HuH-7 (cell line): ENCODE data around the gene ZNF775.
A peak's percentile ranks its signal among the peaks of the same experiment; 100 is the strongest.

ENCODE experiments used
- DNase-seq: peaks from one replicate; pipeline ENCODE4 v3.0.0; 2011; ENCODE audit warnings: low spot score

The ZNF775 gene

GRCh38 chr7:150346922-150347321 is 32.2 kb upstream of the ZNF775 start:
- no peak for DNase-seq

GRCh38 chr7:150351587-150352194 is 27.4 kb upstream of the ZNF775 start:
- no peak for DNase-seq

- no peak for DNase-seq
These were observed 23.5 kb upstream of the ZNF775 start for GRCh38 chr7:150355666-150356059.

- no peak for DNase-seq
These were observed 22.7 kb upstream of the ZNF775 start for GRCh38 chr7:150356265-150356897.

- no peak for DNase-seq
These were observed 21.9 kb upstream of the ZNF775 start for GRCh38 chr7:150357270-150357669.

- no peak for DNase-seq
These were observed 21.2 kb upstream of the ZNF775 start for GRCh38 chr7:150357771-150358427.

- DNase-seq = no peak
These were observed 20.7 kb upstream of the ZNF775 start for GRCh38 chr7:150358433-150358832.

- no peak for DNase-seq
These were observed 20.0 kb upstream of the ZNF775 start for GRCh38 chr7:150358988-150359621.

GRCh38 chr7:150359622-150360362 is 19.3 kb upstream of the ZNF775 start:
- no peak for DNase-seq

- DNase-seq = no peak
These were observed 18.6 kb upstream of the ZNF775 start for GRCh38 chr7:150360363-150361058.

GRCh38 chr7:150361402-150361801 is 17.7 kb upstream of the ZNF775 start:
- no peak for DNase-seq

GRCh38 chr7:150361807-150362621 is 17.1 kb upstream of the ZNF775 start:
- DNase-seq = no peak

GRCh38 chr7:150363370-150363769 is 15.8 kb upstream of the ZNF775 start:
- no peak for DNase-seq

- no peak for DNase-seq
These were observed 15.3 kb upstream of the ZNF775 start for GRCh38 chr7:150363872-150364271.

GRCh38 chr7:150365194-150365593 is 13.9 kb upstream of the ZNF775 start:
- DNase-seq = no peak

GRCh38 chr7:150365673-150366398 is 13.3 kb upstream of the ZNF775 start:
- DNase-seq = no peak

GRCh38 chr7:150367677-150368095 is 11.4 kb upstream of the ZNF775 start:
- DNase-seq = peak; percentile 75

GRCh38 chr7:150368096-150368883 is 10.8 kb upstream of the ZNF775 start, which contains the start of gene REPIN1:
Gene REPIN1 (plus strand): TSS chr7:150368822. CDS start chr7:150369712, 890 bp downstream.
- DNase-seq = peak; percentile 87
